T1000 (cell line): ENCODE data around the gene GID4.

Experiments used
- DNase-seq: peaks from one replicate; lab custom pipeline; 2025; ENCODE audit warnings: mixed read lengths; lab: John Stamatoyannopoulos, UW

Gene GID4

DNA sequence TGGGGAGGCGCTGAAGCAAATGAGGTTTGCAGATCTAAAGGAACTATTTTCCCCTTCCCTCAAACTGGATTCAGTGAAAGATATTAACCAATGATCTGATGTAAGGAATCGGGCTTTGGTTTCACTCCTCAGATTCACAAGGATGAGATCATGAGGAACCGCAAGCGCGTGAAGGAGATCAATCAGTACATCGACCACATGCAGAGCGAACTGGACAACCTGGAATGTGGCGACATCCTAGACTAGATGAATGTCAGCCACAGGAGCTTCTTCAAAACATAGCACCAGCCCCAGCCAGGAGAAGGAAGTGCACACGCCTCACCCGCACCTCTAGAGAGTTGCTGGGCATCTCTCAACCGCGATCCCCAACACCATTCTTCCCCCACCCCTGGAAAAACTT is 22.8 kb upstream of the GID4 start:
- DNase-seq = no peak

DNA sequence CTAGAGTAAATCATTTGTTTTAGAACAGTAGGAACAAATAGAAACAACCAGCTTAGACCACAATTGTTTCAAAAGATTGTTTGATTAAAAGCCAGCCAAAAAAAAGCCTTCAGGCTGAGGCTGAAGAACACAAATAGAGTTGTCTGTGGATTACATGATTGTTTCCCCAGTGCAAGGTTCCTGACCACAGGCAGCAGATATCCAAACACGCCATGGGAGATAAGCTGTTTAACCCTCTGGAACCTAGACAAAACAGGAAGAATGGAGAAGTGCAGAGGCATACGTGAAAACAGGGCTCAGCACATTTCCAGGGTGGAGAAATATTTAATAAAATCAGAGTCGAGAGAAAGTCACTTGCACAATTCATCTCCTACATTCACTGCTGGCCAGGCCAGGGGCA is 21.2 kb upstream of the GID4 start:
- DNase-seq = no peak

DNA sequence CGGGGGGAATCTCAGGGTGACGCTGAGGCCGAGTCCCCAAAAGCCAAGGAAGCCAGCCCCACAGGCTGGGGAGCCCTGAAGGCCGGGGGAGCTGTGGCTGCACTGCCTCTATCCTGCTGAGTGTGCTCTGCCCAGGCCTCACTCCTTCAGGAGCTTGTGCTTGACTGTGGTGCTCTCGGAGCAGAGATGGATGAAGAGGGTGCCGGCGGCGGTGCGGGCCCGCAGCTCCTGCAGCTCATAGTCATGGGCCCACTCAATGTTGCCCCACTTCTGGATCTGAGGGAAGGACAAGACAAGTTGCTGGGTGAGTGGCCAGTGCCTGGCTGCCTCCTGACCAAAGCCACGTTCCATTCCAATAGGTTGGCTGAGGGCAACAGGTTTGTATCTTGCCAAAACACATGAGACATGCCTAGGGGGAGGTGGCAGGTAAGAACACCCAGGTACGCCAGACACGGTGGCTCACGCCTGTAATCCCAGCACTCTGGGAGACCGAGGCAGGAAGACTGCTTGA is 20.7 kb upstream of the GID4 start:
- no peak for DNase-seq

DNA sequence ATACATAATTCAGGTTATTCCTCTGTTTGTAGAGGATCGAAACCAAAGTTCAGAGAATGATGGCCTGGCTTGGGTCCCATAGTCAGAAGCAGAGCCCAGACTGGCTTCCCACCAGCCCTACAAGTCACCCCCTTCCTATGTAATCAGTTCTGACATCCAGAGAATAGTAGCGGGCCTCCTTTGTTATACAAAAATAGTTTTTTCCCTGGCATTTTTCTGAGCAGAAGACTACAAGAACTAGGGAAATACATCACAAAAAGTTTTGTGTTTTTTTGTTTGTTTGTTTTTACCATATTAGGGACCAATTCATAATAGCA is 19.4 kb upstream of the GID4 start:
- DNase-seq = no peak

DNA sequence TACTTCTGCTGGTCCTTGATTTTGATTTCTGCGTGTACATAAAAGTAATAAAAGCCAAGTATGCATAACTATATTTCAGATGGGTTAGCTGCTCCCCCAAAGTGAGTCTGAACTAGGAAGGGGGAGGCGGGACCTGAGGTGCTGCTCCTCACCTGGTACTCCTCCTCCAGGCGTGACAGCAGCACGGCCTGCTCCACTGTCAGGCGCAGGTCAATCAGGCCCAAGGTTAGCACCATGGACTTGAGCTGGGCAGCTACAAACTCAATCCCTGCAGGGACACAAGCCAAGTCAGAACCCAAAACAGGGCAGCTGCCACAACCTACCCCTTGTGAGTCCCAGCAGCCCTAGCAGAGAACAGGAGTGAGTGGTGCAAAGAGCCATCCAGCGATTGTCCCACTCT is 18.2 kb upstream of the GID4 start:
- DNase-seq = no peak

DNA sequence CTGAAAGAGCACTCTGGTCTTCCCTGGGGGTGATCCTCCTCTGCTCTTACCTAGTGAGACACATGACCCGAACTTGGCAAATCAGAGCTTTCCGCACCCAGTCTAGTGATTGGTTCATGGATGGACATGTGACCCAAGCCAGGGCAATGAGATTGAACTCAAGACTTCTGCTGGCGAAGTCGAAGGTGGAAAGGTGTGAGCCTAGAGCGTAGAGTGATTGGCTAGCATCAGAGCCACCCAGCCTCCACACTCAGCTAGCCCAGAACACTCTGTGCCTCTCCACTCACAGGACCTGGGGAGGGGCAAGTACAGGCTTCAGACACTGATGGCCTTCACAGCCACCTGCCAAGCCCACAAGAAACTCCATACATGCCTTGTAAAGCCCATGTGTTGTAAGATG is 17.8 kb upstream of the GID4 start:
- no peak for DNase-seq

DNA sequence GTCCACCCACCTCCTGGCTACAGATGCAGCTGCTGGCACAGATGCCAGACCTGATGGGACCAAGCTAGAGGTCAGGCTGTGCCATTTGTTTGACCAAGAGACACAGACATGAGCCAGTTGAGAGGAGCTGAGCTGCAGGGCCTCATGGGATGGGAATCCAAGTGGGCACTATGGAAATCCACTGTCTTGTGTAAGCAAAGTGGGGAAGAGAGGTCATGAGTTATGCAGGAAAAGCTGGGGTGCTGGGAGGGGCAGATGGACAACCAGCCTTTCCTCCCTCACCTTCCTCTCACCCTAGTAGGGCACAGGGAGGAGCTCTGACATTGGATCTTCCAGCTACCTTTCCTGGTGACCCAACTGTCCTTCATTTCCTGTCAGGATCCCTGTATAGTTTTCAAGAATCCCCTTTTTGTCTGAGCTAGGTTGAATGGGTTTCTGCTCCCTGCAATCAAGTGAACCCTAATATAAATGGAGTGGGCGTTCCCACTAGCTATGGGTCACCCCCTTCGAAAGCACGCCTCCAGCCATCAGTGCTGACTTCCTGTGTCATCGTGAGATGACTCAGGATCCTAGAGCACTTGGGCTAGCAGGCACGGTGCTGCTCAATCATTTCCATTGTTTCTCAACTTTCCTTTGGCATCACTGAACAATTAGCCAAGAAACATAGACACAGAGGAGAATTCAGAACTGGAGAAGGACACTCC is 13.8 kb upstream of the GID4 start:
- peak; percentile 32 for DNase-seq

DNA sequence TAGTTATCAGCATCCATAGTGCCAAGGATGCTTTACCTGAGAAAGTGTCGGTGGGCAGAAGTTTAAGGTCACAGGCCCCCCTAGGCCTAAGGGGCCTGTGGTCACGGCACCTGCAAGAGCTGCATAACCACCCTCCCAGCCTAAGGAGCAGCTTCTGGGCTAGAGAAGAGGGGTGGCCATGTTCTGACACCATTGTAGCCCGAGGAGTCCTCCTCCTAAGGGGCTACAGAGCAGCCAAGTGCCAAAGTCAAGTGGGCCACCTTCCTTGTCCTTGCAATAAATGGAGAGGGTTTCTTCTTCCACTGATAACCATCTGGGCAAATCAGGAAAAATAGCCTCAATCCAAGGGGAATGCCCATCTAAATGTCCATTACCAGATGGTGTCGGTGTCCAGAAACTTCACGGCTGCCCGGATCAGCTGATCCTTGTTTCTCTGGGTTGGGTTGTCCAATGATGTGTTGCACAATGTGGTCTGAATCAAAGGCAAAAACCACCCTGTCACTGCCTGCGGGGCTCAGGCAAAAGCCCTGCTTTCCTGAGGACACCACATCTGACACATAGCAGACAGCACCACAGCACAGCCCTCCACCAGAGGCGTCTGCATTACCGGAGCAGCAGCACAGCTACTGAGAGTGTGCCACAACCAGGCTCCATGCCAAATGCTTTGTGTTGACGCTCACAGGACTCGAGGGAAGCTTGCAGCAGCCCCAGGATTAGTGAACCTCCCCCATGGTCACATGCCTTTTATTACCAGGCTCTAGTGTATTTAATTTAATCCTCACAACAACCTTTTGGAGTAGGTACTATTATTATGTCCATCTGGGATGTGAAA is 13.0 kb upstream of the GID4 start:
- peak; percentile 43 for DNase-seq

DNA sequence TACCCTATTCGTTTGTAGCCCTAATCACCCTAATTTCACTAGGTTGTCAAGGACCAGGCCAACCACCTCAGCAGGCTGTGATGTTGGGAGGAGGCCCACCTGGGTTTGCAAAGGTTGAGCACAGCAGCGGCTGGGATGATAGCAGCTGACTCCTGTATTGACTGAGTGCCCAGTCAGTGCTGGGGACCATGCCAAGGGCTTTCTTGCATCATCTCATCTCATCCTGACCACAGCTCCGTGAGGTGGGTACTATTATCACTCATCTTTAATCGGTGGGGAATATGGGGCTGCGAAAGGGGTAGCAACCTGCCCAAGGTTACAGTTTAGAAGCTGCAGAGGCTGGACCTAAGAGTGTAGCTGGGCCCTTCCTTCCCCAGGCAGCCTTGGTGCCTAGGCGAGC is 11.9 kb upstream of the GID4 start:
- DNase-seq = no peak

DNA sequence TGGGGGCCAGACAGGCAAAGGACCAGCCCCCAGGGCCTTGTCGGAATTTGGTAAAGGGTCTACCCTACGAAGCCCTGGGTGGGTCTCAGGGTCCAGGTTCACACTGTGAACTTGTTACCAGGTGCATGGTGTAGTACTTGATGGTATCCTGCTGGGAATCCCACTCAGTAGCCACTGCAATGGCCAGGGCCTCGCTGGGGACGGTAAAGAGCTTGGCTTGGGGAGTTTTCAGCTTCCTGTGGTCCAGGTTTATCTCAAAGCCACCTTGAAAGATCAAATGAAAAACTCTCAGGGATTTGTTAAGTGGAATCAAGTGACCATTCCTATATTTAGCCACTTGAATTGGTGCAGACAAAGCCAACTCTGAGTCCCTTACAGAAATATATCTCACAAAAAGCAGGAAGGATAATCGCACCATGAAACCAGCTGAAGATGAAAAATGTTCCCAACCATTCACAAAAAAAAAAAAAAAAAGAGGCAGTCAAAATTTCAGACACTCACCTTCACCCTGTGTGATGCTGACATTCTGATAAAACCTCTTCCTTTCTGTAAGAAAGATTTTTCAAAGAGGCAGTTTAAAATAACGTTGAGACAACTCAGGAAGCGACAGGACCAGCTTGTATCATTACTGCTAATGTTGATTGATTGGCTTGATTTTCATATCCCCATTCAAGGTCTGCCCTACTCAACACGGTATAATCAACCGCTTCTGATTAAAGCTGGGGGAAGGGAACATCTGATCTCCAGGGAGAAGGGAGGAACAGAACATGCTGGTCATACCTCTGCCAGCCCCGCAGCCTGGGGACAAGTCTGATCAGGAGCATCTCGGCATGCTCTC is 10.9 kb upstream of the GID4 start:
- DNase-seq = no peak

DNA sequence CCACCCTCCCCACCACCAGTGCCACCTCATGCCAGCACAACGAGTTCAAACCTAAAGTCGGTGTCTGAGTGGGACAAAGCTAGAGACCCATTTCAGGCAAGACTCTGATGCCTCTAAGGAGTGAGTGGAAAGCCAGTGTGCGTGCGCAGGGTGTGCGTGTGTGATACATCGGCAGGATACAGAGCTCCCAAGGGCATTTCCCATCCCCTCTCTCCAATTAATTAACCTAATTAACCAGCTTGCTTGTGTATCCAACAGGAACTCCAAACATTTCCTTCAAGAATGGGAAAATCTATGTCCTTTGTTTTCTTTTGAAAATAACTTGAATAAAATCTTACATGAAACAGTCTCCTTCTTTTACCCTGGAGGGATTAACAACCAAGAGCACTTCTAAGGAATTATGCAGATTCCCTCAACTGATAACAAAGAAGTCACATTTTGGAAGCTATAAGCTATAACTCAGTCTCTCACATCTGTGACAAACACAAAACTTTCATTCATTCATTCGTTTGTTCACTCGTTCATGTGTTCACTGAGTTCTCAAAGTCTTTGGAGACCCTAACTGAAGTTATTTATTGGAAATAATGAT is 10.2 kb upstream of the GID4 start:
- no peak for DNase-seq

DNA sequence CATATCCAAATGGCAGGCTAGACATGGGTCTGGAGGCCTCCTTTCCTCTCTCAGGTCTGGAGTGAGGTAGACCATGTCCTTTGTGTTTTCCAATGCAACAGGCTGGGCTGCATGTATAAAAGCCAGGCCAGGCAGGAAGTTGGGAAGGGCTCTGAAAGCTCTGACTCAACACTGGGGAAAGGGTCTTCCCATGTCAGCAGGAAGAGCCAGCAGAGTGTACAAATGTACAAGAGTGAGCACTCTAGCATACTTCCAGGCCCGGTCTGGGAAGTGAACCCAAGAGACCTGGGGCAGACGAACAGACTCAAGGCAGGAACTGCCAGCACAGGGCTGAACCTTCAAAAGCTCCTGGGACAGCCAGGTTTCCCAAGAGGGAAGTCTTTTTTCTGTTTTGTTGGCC is 7.3 kb upstream of the GID4 start:
- no peak for DNase-seq

DNA sequence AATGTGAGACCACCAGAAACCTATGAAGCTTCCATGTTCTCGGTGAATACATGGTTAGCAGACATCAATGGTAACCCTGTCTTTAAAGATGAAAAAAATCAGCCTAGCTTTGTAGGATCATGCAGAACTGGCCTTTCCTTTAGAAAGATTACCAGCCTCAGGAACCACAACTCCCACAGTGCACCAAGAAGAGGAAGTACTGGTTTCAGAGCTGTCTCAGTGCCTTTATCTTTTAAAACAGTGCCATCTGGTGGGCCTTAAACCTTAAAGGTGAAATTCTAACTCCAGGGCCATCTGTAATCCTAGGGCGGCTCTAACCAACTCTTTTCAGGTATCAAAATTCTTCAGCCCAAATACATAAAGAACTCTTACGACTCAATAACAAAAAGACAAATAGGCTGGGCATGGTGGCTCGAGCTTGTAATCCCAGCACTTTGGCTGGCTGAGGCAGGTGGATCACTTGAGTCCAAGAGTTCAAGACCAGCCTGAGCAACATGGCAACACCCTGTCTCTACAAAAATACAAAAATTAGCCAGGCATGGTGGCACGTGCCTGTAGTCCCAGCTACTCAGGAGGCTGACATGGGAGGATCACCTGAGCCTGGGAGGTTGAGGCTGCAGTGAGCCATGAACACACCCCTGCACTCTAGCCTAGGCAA is 5.6 kb upstream of the GID4 start:
- no peak for DNase-seq

DNA sequence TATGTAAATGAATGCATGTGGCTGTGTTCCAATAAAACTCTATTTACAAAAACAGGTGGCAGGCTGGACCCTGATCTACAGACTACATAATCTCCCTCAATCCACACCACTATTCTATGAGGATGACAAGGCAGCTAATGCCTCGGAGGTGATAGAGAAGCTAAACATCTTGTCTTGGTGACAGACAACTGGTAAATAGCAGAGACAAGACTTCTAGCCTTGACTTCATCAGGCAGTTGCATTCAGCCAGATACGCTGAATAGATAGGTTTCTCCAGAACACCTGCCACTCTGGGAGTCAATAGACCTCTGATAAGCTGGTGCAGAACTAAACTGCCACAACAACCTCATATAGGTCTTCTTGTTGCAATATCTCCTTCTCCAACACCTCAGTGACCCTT is 3.5 kb upstream of the GID4 start:
- no peak for DNase-seq

DNA sequence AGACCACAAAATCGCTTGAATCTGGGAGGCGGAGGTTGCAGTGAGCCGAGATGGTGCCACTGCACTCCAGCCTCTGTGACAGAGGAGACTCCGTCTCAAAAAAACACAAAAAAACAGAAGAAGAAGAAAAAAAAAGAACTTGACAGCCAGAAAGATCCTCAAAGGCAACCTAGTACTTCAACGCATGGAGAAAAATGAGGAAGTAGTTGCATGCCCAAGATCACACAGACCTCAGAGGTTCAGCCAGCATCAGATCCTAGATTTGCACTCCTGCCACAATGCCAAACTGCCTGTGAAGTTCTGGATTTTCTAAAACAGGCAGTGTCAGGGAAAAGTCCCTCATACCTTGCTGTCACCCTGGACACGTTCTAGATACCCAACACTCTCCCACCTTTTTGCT is 1.7 kb upstream of the GID4 start:
- DNase-seq = no peak

DNA sequence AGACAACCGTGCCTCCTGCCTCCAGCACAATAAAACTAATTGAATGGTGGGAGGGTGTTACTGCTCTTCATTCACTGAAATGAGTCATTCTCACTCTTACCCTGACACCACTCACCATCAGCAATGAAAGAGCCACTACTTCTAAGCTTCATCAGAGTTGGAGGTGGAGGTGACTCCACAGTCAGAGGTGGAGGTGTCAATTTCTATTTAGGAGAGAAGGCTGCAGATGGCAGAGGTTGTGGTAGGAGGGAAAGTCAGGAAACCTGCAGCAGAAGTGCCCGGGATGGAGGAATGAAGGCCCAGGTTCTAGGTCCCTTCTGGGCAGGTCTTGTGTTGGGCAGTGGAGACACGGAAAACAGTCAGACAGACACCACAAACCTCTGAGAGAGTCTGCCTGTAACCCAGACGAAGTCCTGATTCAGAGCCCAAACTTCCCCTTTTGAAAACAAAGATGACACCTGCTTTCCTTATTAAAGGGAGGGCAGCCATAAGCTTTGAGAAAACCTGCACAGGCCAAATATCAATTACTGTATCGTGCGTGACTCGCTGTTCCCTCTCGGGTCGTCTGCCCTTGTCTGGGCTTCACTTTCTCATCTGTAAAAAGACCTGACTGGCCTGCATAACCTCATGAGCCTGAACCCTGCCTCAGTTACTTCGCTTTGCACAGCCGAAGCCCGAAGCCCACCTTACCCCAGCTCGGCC is 908 bp upstream of the GID4 start:
- DNase-seq = no peak

DNA sequence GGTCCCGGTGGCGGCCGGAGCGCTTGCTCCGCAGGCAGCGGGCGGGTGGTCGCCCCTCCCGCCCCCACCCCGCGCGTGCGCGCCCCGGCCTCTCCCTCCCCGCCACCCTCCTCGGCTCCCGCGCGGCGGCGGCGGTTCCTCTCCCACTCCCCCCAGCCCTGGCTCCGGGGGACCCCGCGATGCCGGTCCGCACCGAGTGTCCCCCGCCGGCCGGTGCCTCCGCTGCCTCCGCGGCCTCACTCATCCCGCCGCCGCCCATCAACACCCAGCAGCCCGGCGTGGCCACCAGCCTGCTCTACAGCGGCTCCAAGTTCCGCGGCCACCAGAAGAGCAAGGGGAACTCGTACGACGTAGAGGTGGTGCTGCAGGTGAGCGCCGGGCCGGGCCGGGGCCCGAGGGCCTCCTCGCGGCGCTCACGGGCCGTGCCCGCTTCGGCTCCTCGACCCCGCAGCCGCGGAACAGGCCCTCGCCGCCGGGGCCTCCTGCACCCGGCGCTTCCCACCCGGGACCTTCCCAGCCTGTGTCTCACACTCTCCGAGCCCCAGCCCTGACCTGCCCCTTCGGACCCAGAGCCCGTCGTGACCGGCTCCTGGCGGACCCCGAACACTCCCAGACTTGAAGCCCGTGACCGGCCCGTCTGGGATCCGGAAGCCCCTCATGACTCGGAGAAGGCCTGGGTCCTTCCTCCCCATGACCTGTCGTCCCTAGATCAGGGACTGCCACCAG is 490 bp downstream of the GID4 start:
- no peak for DNase-seq

DNA sequence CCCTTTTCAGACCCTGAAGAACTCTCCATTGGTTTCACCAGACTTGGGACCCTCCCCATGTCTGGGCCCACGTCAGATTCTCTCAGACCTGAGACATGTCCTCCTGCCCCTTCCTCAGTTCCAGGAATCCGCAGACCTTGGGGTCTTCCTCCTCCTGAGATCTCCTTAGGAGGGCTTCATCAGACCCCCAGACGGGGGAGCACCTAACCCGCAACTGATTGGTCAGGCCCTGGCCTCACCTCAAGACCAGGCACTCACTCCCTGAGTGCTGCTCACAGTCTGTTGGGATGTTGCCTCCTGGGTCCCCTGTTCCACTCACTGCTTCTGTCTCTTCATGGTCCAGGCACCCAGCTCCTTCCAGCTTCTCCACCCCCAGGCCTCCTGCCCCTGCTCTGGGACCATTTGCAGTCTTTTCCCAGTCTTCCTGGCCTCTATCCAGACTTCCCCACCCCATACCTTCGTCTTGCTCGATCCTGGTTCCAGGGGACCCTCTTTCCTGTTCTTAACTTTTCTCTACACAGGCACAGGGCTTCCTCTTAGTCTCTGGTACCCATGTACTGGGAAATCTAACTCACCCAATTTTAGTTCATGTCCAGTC is 1.2 kb downstream of the GID4 start:
- no peak for DNase-seq

DNA sequence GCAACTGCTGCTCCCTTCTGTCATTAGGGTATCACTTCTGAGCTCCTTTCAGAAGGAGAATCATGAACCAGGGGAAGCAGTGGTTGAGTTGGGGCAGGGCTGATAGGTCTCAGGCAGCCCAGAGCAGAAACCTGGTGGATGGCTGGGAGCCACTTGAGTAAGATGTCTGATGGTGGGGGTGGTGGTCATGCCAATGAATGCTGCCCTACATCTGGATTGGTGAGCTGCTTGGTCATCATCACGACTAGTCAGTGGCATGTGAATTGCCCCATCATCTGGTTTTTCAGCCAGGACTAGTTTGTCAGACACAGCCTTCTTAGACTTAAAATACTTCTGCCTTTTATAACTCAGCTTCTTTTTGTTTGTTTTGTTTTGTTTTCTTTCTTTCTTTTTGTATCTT is 2.6 kb downstream of the GID4 start:
- DNase-seq = no peak

DNA sequence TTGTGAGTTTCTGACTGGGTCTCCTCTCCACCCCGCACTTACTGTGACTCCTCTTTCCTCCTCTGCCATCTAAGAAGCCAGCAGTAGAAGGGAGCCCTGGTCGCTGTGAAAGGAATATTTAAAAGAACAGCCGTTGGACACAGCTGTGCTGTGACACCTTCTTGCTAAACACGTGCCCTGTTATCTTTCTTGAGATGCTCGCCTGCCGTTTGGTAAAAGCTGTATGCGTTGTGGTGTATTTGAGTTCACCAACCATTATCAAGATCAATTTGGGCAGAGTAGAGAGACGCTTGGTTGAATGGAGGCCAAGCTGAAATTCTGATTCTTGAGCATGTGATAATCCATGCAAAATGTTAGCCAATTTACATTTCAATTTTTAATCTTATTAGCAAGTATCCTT is 3.8 kb downstream of the GID4 start:
- no peak for DNase-seq
